Right lobe of liver (tissue), 6 donors: Measurements from ENCODE around the gene WWP2. TPM values are rescaled to one million over a fixed set of nuclear protein-coding genes. Genes with fewer than 3 reads are reported as not detected.

ENCODE experiments used
- ATAC-seq, 4 donors: fragments of 200-7000 bp; cut with Tn5 transposase; one replicate each; pipeline ENCODE4 v1.9.1; 2020; ENCODE audit warnings: mild to moderate bottlenecking in 4 of 4, moderate library complexity in 4 of 4
- DNase-seq, 3 donors: peaks; one replicate each; pipeline ENCODE4 v3.0.0-alpha.2; 2020
- H3K27ac ChIP-seq, 3 donors: fragments of 200-600 bp; one replicate each; pipeline ENCODE4 v1.8.0; 2022
- H3K27me3 ChIP-seq, 2 donors: fragments of 200-600 bp; one replicate each; pipeline ENCODE4 v1.8.0; 2022
- H3K36me3 ChIP-seq, 4 donors: fragments of 200-600 bp; sonication (generic) in 1 of 4; one replicate each; pipeline versions ENCODE4 v1.5.1 to v1.8.0; 2017 to 2022; ENCODE audit warnings: control low read depth in 1 of 4
- H3K4me1 ChIP-seq, 4 donors: fragments of 200-600 bp; sonication (generic) in 1 of 4; one replicate each; pipeline versions ENCODE4 v1.5.1 to v1.8.0; 2017 to 2022; ENCODE audit warnings: control low read depth in 1 of 4
- H3K4me3 ChIP-seq, 3 donors: fragments of 200-600 bp; one replicate each; pipeline ENCODE4 v1.8.0; 2022
- H3K9me3 ChIP-seq, 4 donors: fragments of 200-600 bp; sonication (generic) in 1 of 4; one replicate each; pipeline versions ENCODE4 v1.5.1 to v1.8.0; 2017 to 2022; ENCODE audit warnings: control low read depth in 1 of 4
- POLR2A ChIP-seq: fragments of 450-650 bp; IDR thresholded peaks from one replicate; pipeline ENCODE4 v1.6.1; 2017; ENCODE audit warnings: antibody characterized with exemption, mild to moderate bottlenecking
- WGBS: methylation state at CpG from one replicate; pipeline ENCODE4 v1.1.6; 2018; ENCODE audit warnings: low coverage, low lambda C conversion rate; ENCODE audit not compliant: insufficient coverage; ENCODE audit errors: missing lambda C conversion rate; 5-methylcytosine and 5-hydroxymethylcytosine counted together
- intact Hi-C, 2 donors: fragments of 100-400 bp; cut with DNase I; formaldehyde crosslinking; loops; one replicate each; pipeline versions ENCODE4 v1.11.2 to v1.14.1; 2022
- total RNA-seq, 6 experiments: library from RNA; depleted of rRNA in 2 of 6; stranded (reverse); fragments of >200 nt in 2 of 6; fragmentation: NEBNext Ultra II Directional in 3 of 6; extraction: Animal tissue kit (Norgen Biotek cat#: 25700) in 3 of 6; gene quantifications; one replicate each; pipeline versions ENCODE4 v1.1.0 to v1.2.4, GENCODE V29; 2016 to 2023
- TF ChIP-seq, protein P1 (sequence below), 4 donors: fragments of 200-600 bp in 3 of 4; fragments of 450-650 bp in 1 of 4; IDR thresholded peaks; one replicate each; pipeline versions ENCODE4 v1.5.1 to v1.8.0; 2016 to 2022; ENCODE audit warnings: antibody characterized with exemption in 4 of 4, mild to moderate bottlenecking in 2 of 4
- donor health status: DM: no; HTN: yes; CAD: no.
- donor health status: DM: no; HTN: no; CAD: no.
- donor health status: DM: no; HTN: no; CAD: no.
- donor health status: DM: no; HTN: yes; CAD: no.
- donor health status: DM: no; HTN: yes; CAD: no.

WWP2 gene
- total RNA-seq, 6 experiments from 2014 or later, result 18.1 to 24.6 (median 22.4) TPM

DNA sequence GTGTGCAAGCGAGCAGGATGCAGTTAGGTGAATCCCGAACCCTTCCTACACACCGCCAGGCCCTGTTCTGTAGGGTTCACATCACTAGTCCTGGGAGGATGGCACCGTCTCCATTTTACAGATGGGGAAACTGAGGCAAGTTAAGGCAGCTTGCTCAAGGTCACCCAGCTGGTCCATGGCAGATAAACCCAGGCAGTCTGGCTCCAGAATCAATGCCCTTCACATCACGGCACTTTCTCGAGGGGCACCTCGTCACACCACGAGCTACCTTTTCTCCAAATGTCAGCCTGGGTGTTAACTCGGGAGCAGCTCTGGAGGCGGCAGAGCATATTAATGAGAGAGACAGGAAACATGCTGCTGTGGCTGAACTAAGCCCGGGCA, 16.9 kb upstream of the WWP2 start:
- Histone ChIP-seq H3K4me3 (no peak overlapping the region), H3K36me3 (peaks cover 9 to 83% (median 41%) of the 10 kb centered on the region in 4 donors), H3K9me3 (peaks cover 0 to 3% (median 0%) of the 10 kb centered on the region in 4 donors), H3K27ac (no peak overlapping the region), H3K4me1 (peaks cover 0 to 7% (median 0%) of the 10 kb centered on the region in 4 donors), H3K27me3 (no peaks in the 10 kb centered on the region)
- ATAC-seq, result no peak
- TF ChIP-seq, protein P1, sequence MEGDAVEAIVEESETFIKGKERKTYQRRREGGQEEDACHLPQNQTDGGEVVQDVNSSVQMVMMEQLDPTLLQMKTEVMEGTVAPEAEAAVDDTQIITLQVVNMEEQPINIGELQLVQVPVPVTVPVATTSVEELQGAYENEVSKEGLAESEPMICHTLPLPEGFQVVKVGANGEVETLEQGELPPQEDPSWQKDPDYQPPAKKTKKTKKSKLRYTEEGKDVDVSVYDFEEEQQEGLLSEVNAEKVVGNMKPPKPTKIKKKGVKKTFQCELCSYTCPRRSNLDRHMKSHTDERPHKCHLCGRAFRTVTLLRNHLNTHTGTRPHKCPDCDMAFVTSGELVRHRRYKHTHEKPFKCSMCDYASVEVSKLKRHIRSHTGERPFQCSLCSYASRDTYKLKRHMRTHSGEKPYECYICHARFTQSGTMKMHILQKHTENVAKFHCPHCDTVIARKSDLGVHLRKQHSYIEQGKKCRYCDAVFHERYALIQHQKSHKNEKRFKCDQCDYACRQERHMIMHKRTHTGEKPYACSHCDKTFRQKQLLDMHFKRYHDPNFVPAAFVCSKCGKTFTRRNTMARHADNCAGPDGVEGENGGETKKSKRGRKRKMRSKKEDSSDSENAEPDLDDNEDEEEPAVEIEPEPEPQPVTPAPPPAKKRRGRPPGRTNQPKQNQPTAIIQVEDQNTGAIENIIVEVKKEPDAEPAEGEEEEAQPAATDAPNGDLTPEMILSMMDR (IDR thresholded peaks at IDR 0.05), result no peak
- TF ChIP-seq POLR2A, result no peak
- WGBS, result 94% methylated on average over 6 of the region's 11 CpGs
- no peak for DNase-seq
- intact Hi-C loops, result no loop called here

DNA sequence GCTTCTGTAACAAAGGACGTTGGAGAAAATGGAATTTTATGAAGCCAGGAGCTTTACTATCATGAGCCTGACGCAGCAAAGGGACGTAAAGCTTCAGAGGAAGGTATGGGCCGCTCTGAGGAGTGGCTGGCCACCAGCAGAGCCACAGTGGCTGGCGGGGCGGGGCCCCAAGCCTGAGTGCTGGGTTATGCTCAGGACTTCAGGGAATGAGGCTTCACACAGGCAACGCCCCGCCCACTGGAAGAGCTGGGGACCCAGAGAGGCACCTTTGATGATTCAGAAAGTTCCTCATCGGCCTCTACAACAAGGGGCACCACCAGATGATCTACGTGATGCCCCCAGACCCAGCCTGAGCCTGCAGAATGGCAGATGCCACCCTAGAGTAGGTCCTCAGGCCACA, 16.2 kb upstream of the WWP2 start:
- no peak overlapping the region for H3K4me3 ChIP-seq
- intact Hi-C loops, result no loop called here
- TF ChIP-seq POLR2A, result no peak
- TF ChIP-seq, protein P1 (IDR thresholded peaks at IDR 0.05), result no peak
- WGBS, result 83% methylated on average over 3 of the region's 10 CpGs
- ATAC-seq (no peak), DNase-seq (no peak)
- no peak overlapping the region for H3K27ac ChIP-seq
- H3K36me3 ChIP-seq, result peaks cover 9 to 87% (median 46%) of the 10 kb centered on the region in 4 donors
- peaks cover 0 to 7% (median 0%) of the 10 kb centered on the region in 4 donors for H3K4me1 ChIP-seq
- H3K9me3 ChIP-seq, result peaks cover 0 to 3% (median 0%) of the 10 kb centered on the region in 4 donors
- H3K27me3 ChIP-seq, result no peaks in the 10 kb centered on the region

DNA sequence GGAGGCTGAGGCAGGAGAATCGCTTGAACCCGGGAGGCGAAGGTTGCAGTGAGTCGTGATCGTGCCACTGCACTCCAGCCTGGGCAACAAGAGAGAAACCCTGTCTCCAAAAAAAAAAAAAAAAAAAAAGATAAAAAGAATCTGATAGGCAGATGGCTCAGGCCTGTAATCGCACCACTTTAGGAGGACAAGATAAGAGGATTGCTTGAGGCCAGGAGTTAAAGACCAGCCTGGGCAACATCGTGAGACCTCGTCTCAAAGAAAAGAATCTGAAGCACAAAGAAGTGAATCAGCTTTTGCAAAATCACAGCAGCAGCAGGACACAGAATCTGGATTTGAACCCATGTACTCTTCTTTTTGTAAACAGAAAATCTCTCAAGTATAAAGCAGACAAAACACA, 15.0 kb upstream of the WWP2 start:
- Histone ChIP-seq H3K9me3 (peaks cover 0 to 3% (median 0%) of the 10 kb centered on the region in 4 donors), H3K27ac (no peak overlapping the region), H3K36me3 (peaks cover 6 to 85% (median 43%) of the 10 kb centered on the region in 4 donors), H3K27me3 (no peaks in the 10 kb centered on the region), H3K4me3 (no peak overlapping the region), H3K4me1 (no peaks in the 10 kb centered on the region)
- 93% methylated on average over 8 of the region's 8 CpGs for WGBS
- no peak for DNase-seq
- ATAC-seq, result no peak
- intact Hi-C loops, result no loop called here
- TF ChIP-seq, protein P1 (IDR thresholded peaks at IDR 0.05), result no peak
- TF ChIP-seq POLR2A, result no peak

DNA sequence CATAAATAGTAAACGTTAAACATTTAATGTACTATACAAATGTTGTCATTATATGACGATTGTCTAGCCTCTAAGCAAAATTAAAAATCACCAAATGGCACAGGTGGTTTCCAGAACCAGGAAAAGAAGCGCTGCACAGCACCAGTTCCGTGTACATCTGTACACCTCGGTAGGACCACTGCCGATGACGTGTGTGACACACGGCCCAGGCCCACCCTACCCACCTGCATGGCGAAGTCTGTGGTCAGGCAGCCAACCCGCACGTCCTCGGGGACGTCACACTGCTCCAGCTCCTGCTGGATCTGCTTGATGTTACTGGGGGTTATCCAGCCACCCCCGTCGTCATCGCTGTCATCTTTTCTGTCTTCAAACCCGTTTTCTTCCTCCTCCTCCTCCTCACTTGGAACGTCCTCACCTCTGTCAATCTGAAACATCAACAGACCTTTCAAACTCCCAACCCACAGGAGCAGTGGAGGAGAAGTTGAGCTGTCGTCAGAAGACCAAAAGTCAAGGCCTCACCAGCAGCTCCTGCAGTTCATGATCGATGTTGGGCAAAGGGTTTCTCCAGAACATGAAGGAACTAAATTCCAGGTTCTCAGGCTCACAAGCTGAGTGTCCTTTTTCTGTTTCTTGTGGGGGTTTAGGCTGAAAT, 13.3 kb upstream of the WWP2 start:
- no peak for ATAC-seq
- no peak overlapping the region for H3K4me3 ChIP-seq
- TF ChIP-seq, protein P1 (IDR thresholded peaks at IDR 0.05), result no peak
- TF ChIP-seq POLR2A, result no peak
- H3K27me3 ChIP-seq, result no peaks in the 10 kb centered on the region
- no peak overlapping the region for H3K27ac ChIP-seq
- H3K36me3 ChIP-seq, result peaks cover 6 to 71% (median 42%) of the 10 kb centered on the region in 4 donors
- H3K4me1 ChIP-seq, result peaks cover 0 to 9% (median 2%) of the 10 kb centered on the region in 4 donors
- WGBS, result 89% methylated on average over 12 of the region's 20 CpGs
- no peaks in the 10 kb centered on the region for H3K9me3 ChIP-seq
- intact Hi-C loops, result no loop called here
- no peak for DNase-seq
